PC-3 (cell line): ENCODE results near the gene ABCB8. TPM values are rescaled to one million over a fixed set of nuclear protein-coding genes. Genes with fewer than 3 reads are reported as not detected.
"Not testable (repeated sequence)": the region's sequence is repeated elsewhere in the genome, so short reads cannot be mapped to it uniquely, and the experiment has no call there.

Experiments used
- ATAC-seq: fragments of 200-7000 bp; cut with Tn5 transposase; 2 replicates; pipeline ENCODE4 v1.9.1; 2020; ENCODE audit warnings: mild to moderate bottlenecking, moderate library complexity
- BruUV-seq: library from RNA; stranded (reverse); fragments of 400-500 nt; replicated peaks from 2 replicates; lab custom pipeline; 2021; lab: Mats Ljungman, UMichigan
- CTCF ChIA-PET: fragments of 300-600 bp; sonication (Branson Sonifier 250); formaldehyde crosslinking; loops from one replicate; lab custom pipeline; 2022; ENCODE audit warnings: antibody characterized with exemption; lab: Charles Lee
- POLR2A ChIA-PET: fragments of 300-600 bp; sonication (Branson Sonifier 250); formaldehyde crosslinking; loops from one replicate; lab custom pipeline; 2022; ENCODE audit warnings: antibody characterized with exemption; ENCODE audit not compliant: unreplicated experiment; lab: Charles Lee
- DNase-seq: peaks from one replicate; pipeline ENCODE4 v3.0.0-alpha.2; 2015
- H2AFZ ChIP-seq: fragments of 300-600 bp; sonication (generic); 2 replicates; pipeline ENCODE4 v1.6.0; 2016; ENCODE audit warnings: antibody characterized with exemption, low read length
- H3F3A ChIP-seq: fragments of 300-600 bp; sonication (generic); one replicate; pipeline ENCODE4 v1.6.0; 2017; ENCODE audit warnings: antibody characterized with exemption, low read length, control low read depth, mild to moderate bottlenecking; ENCODE audit not compliant: unreplicated experiment
- H3K27ac ChIP-seq: fragments of 300-600 bp; sonication (generic); 2 replicates; pipeline ENCODE4 v1.5.1; 2016; ENCODE audit warnings: mild to moderate bottlenecking, low read length
- H3K27me3 ChIP-seq: fragments of 300-600 bp; sonication (generic); 2 replicates; pipeline ENCODE4 v1.6.1; 2016; ENCODE audit warnings: low read length, mixed read lengths
- H3K36me3 ChIP-seq: fragments of 300-600 bp; sonication (generic); 2 replicates; pipeline ENCODE4 v1.6.1; 2016; ENCODE audit warnings: low read depth, mixed run types, low read length, mixed read lengths
- H3K4me1 ChIP-seq: fragments of 300-600 bp; sonication (generic); 2 replicates; pipeline ENCODE4 v1.5.1; 2016; ENCODE audit warnings: low read length; ENCODE audit not compliant: insufficient read depth
- H3K4me2 ChIP-seq: fragments of 300-600 bp; sonication (generic); 2 replicates; pipeline ENCODE4 v1.6.0; 2016; ENCODE audit warnings: low read length
- H3K4me3 ChIP-seq: fragments of 300-600 bp; sonication (generic); 2 replicates; pipeline ENCODE4 v1.5.1; 2016; ENCODE audit warnings: mild to moderate bottlenecking, low read length, mixed read lengths
- H3K79me2 ChIP-seq: fragments of 300-600 bp; sonication (generic); 2 replicates; pipeline ENCODE4 v1.6.1; 2017; ENCODE audit warnings: low read length, mixed read lengths
- H3K9ac ChIP-seq: fragments of 300-600 bp; sonication (generic); 2 replicates; pipeline ENCODE4 v1.6.0; 2016; ENCODE audit warnings: mild to moderate bottlenecking, low read length
- H3K9me2 ChIP-seq: fragments of 300-600 bp; sonication (generic); replicated peaks from 2 replicates; pipeline ENCODE4 v1.6.1; 2016; ENCODE audit warnings: mixed run types, low read length, mixed read lengths
- H3K9me3 ChIP-seq: fragments of 300-600 bp; sonication (generic); 2 replicates; pipeline ENCODE4 v1.6.1; 2016; ENCODE audit warnings: low read length, mixed read lengths
- H4K20me1 ChIP-seq: fragments of 300-600 bp; sonication (generic); 2 replicates; pipeline ENCODE4 v1.6.1; 2016; ENCODE audit warnings: low read length, mixed read lengths
- CTCF ChIP-seq: fragments of 300-600 bp; sonication (generic); conservative IDR thresholded peaks from 2 replicates; pipeline ENCODE4 v1.5.1; 2017; ENCODE audit warnings: antibody characterized with exemption, low read depth, mild to moderate bottlenecking, low read length
- EZH2 ChIP-seq: fragments of 300-600 bp; sonication (generic); IDR thresholded peaks from one replicate; pipeline ENCODE4 v1.6.1; 2017; ENCODE audit warnings: antibody characterized with exemption, mild to moderate bottlenecking, low read length; ENCODE audit not compliant: unreplicated experiment
- EZH2phosphoT487 ChIP-seq: fragments of 300-600 bp; sonication (generic); IDR thresholded peaks from 2 replicates; pipeline ENCODE4 v1.6.1; 2018; ENCODE audit warnings: mild to moderate bottlenecking, antibody characterized with exemption, low read length, borderline replicate concordance
- intact Hi-C: fragments of 100-400 bp; cut with micrococcal nuclease; formaldehyde crosslinking; loops from 2 replicates; pipeline ENCODE4 v1.9.0; 2023
- total RNA-seq: library from RNA; depleted of rRNA; stranded (reverse); fragments of >200 nt; gene quantifications from 2 replicates; pipeline ENCODE4 v1.2.3, GENCODE V29; 2014

ABCB8 gene
- total RNA-seq, 1 experiment from 2014 or later = 58.4 TPM

- no peak overlapping the region for H3K4me2 ChIP-seq
- ATAC-seq = no peak
- no peak overlapping the region for H3K27ac ChIP-seq
- DNase-seq = no peak
- CTCF ChIA-PET = no interaction called here
- H3F3A ChIP-seq = no peaks in the 10 kb centered on the region
- TF ChIP-seq EZH2phosphoT487 = no peak
- TF ChIP-seq EZH2 = no peak
- no peak for TF ChIP-seq CTCF
- POLR2A ChIA-PET = no interaction called here
- H3K9me3 ChIP-seq = no peaks in the 10 kb centered on the region
- H3K4me1 ChIP-seq = peaks cover 18% of the 10 kb centered on the region
- no peaks in the 10 kb centered on the region for H3K27me3 ChIP-seq
- H3K79me2 ChIP-seq = no peaks in the 10 kb centered on the region
- H3K9ac ChIP-seq = no peak overlapping the region
- BruUV-seq = no TSS peak
- no peaks in the 10 kb centered on the region for H4K20me1 ChIP-seq
- H3K9me2 ChIP-seq = no peaks in the 10 kb centered on the region
- no peaks in the 10 kb centered on the region; the same call in 1 of the 2 replicates for H3K36me3 ChIP-seq
- H2AFZ ChIP-seq = no peak overlapping the region
- H3K4me3 ChIP-seq = no peak overlapping the region
- intact Hi-C loops = no loop called here
These were observed 12.5 kb downstream of the ABCB8 start for GRCh38 chr7:151040616-151041375.

- H3K9me3 ChIP-seq, H3F3A ChIP-seq, H3K27me3 ChIP-seq, H3K27ac ChIP-seq, ATAC-seq, H4K20me1 ChIP-seq, H3K79me2 ChIP-seq, BruUV-seq, POLR2A ChIA-PET, H3K4me3 ChIP-seq, H3K4me2 ChIP-seq, DNase-seq, CTCF ChIA-PET, H3K9ac ChIP-seq, intact Hi-C loops, H3K9me2 ChIP-seq, H3K36me3 ChIP-seq, H2AFZ ChIP-seq: not testable (repeated sequence)
- peaks cover 27% of the 10 kb centered on the region for H3K4me1 ChIP-seq
These were observed 15.2 kb downstream of the ABCB8 start for GRCh38 chr7:151043449-151043848.

GRCh38 chr7:151043959-151044358 lies 15.7 kb downstream of the ABCB8 start:
- Histone ChIP-seq H3K9ac (no peak overlapping the region), H4K20me1 (no peaks in the 10 kb centered on the region), H3K4me2 (no peak overlapping the region), H3K9me3 (no peaks in the 10 kb centered on the region), H3K27me3 (no peaks in the 10 kb centered on the region), H3K79me2 (no peaks in the 10 kb centered on the region), H2AFZ (no peak overlapping the region), H3K4me1 (peaks cover 22% of the 10 kb centered on the region), H3K4me3 (no peak overlapping the region), H3K36me3 (no peaks in the 10 kb centered on the region), H3F3A (no peaks in the 10 kb centered on the region), H3K27ac (no peak overlapping the region), H3K9me2 (no peaks in the 10 kb centered on the region)
- no TSS peak for BruUV-seq
- DNase-seq (no peak), ATAC-seq (no peak)
- CTCF ChIA-PET = no interaction called here
- TF ChIP-seq CTCF (no peak), EZH2 (no peak), EZH2phosphoT487 (no peak)
- intact Hi-C loops = no loop called here
- POLR2A ChIA-PET = no interaction called here
